Testis (tissue), 3 donors: ENCODE measurements around the gene DUSP14. TPM values are rescaled to one million over a fixed set of nuclear protein-coding genes. Genes with fewer than 3 reads are reported as not detected.

Experiments
- DNase-seq: peaks from one replicate; pipeline ENCODE4 v3.0.0-alpha.2; 2019
- H3K27ac ChIP-seq, 2 donors: fragments of 200-600 bp; sonication (generic); one replicate each; pipeline ENCODE4 v1.5.1; 2019
- H3K27me3 ChIP-seq: fragments of 200-600 bp; sonication (generic); one replicate; pipeline ENCODE4 v1.5.1; 2019
- H3K36me3 ChIP-seq: fragments of 200-600 bp; sonication (generic); one replicate; pipeline ENCODE4 v1.5.1; 2017; ENCODE audit warnings: low read depth; ENCODE audit errors: missing control alignments
- H3K4me1 ChIP-seq: fragments of 200-600 bp; sonication (generic); one replicate; pipeline ENCODE4 v1.5.1; 2019
- H3K4me3 ChIP-seq, 2 donors: fragments of 200-600 bp; sonication (generic); one replicate each; pipeline ENCODE4 v1.5.1; 2017 to 2019
- H3K9me3 ChIP-seq: fragments of 200-600 bp; sonication (generic); one replicate; pipeline ENCODE4 v1.5.1; 2017
- CTCF ChIP-seq, 3 experiments: fragments of 450-650 bp in 2 of 3; fragments of 200-600 bp in 1 of 3; sonication (generic) in 1 of 3; IDR thresholded peaks; one replicate each; pipeline ENCODE4 v1.5.1; 2016 to 2019; ENCODE audit warnings: antibody characterized with exemption in 3 of 3, mild to moderate bottlenecking in 2 of 3, moderate library complexity in 1 of 3
- POLR2A ChIP-seq: fragments of 450-650 bp; IDR thresholded peaks from one replicate; pipeline ENCODE4 v1.6.1; 2017; ENCODE audit warnings: antibody characterized with exemption, mild to moderate bottlenecking, moderate library complexity
- WGBS, 2 donors: methylation state at CpG; one replicate each; pipeline ENCODE4 v1.1.5; 2018; 5-methylcytosine and 5-hydroxymethylcytosine counted together
- intact Hi-C: fragments of 100-400 bp; cut with DNase I; formaldehyde crosslinking; loops from one replicate; pipeline ENCODE4 v1.15.1; 2023; ENCODE audit warnings: low total_unique reads
- polyA plus RNA-seq: library from polyadenylated mRNA; stranded (reverse); fragments of 350-450 nt; fragmentation: Illumina TruSeq; extraction: RNeasy Lipid Tissue Mini Kit (QIAGEN cat#74804); gene quantifications from one replicate; pipeline ENCODE4 v1.2.3, GENCODE V29; 2014; ENCODE audit warnings: low read depth, low replicate concordance; ENCODE audit not compliant: insufficient read depth
- total RNA-seq, 2 donors: library from RNA; depleted of rRNA; stranded (reverse); fragments of >200 nt; gene quantifications; one replicate each; pipeline ENCODE4 v1.2.3, GENCODE V29; 2016

The DUSP14 gene
- total and polyA plus RNA-seq, 3 donors from 2014 or later = 26.6 to 38.3 (median 36.1) TPM

GRCh38 chr17:37562016-37562745 lies 72.5 kb downstream of the DUSP14 start:
- Histone ChIP-seq H3K9me3 (no peaks in the 10 kb centered on the region), H3K36me3 (no peaks in the 10 kb centered on the region), H3K4me1 (no peaks in the 10 kb centered on the region), H3K27ac (no peak overlapping the region), H3K27me3 (no peaks in the 10 kb centered on the region), H3K4me3 (no peak overlapping the region)
- intact Hi-C loops = no loop called here
- no peak for DNase-seq
- no peak for TF ChIP-seq POLR2A
- no peak for TF ChIP-seq CTCF (IDR thresholded peaks at IDR 0.05)
- 73 to 84% methylated on average over 5 of the region's 5 CpGs for WGBS, 2 donors

Other genes with a start within 250 kb of the DUSP14 start
- gene C17orf78, start 113.9 kb upstream of the DUSP14 start, total RNA-seq = 1 to 10 TPM in 1 of 2 donors, under 1 TPM in 1; 0.56 to 2.0 TPM
- 2.7 TPM for gene C17orf78, start 113.9 kb upstream of the DUSP14 start, polyA plus RNA-seq
- 10 to 100 TPM; 43.4 to 65.0 TPM for gene ACACA, start 83.1 kb upstream of the DUSP14 start, total RNA-seq
- gene ACACA, start 83.1 kb upstream of the DUSP14 start, polyA plus RNA-seq = 56.0 TPM
- gene TADA2A, start 83.0 kb upstream of the DUSP14 start, total RNA-seq = 10 to 100 TPM; 44.0 to 62.8 TPM
- 33.5 TPM for gene TADA2A, start 83.0 kb upstream of the DUSP14 start, polyA plus RNA-seq
- 10 to 100 TPM; 50.1 to 54.6 TPM for gene SYNRG, start 119.5 kb downstream of the DUSP14 start, total RNA-seq
- gene SYNRG, start 119.5 kb downstream of the DUSP14 start, polyA plus RNA-seq = 72.2 TPM
- 10 to 100 TPM; 25.5 to 31.7 TPM for gene DDX52, start 153.6 kb downstream of the DUSP14 start, total RNA-seq
- 14.0 TPM for gene DDX52, start 153.6 kb downstream of the DUSP14 start, polyA plus RNA-seq